DND-41 (cell line): ENCODE data around the gene CERS2.

ENCODE experiments used
- ATAC-seq: fragments of 200-7000 bp; cut with Tn5 transposase; 3 replicates; pipeline ENCODE4 v1.9.1; 2021; ENCODE audit warnings: low read depth; ENCODE audit not compliant: insufficient read depth
- DNase-seq: peaks from one replicate; pipeline ENCODE4 v3.0.0-alpha.2; 2020
- H2AFZ ChIP-seq: 2 replicates; pipeline ENCODE4 v1.6.0; 2012; ENCODE audit warnings: low read depth, low read length
- H3K27ac ChIP-seq: 2 replicates; pipeline ENCODE4 v1.5.1; 2012; ENCODE audit warnings: low read length, inconsistent platforms
- H3K27me3 ChIP-seq: fragments of 200-600 bp; sonication (generic); 2 replicates; pipeline ENCODE4 v1.6.0; 2012; ENCODE audit warnings: low read length, mild to moderate bottlenecking, inconsistent platforms; ENCODE audit not compliant: insufficient read depth, poor library complexity
- H3K36me3 ChIP-seq: 2 replicates; pipeline ENCODE4 v1.5.1; 2012; ENCODE audit warnings: low read length, inconsistent platforms; ENCODE audit not compliant: insufficient read depth
- H3K4me1 ChIP-seq: 2 replicates; pipeline ENCODE4 v1.5.1; 2012; ENCODE audit warnings: mild to moderate bottlenecking, low read length; ENCODE audit not compliant: insufficient read depth
- H3K4me2 ChIP-seq: 2 replicates; pipeline ENCODE4 v1.6.0; 2012; ENCODE audit warnings: mild to moderate bottlenecking, moderate library complexity, low read length, inconsistent platforms; ENCODE audit not compliant: insufficient read depth
- H3K4me3 ChIP-seq, 2 experiments: fragments of 200-600 bp in 1 of 2; shearing (Covaris generic) in 1 of 2; 2 replicates each; pipeline ENCODE4 v1.5.1; 2012 to 2016; ENCODE audit warnings: inconsistent platforms in 2 of 2, low read length in 2 of 2, mild to moderate bottlenecking in 2 of 2, low read depth in 1 of 2, moderate library complexity in 1 of 2
- H3K79me2 ChIP-seq: 2 replicates; pipeline ENCODE4 v1.6.0; 2012; ENCODE audit warnings: low read length, inconsistent platforms; ENCODE audit not compliant: insufficient read depth
- H3K9ac ChIP-seq: 2 replicates; pipeline ENCODE4 v1.6.0; 2012; ENCODE audit warnings: low read depth, mild to moderate bottlenecking, inconsistent platforms, low read length, moderate library complexity
- H3K9me3 ChIP-seq: 2 replicates; pipeline ENCODE4 v1.5.1; 2012; ENCODE audit warnings: low read length, moderate library complexity, mild to moderate bottlenecking, inconsistent platforms; ENCODE audit not compliant: insufficient read depth, severe bottlenecking
- H4K20me1 ChIP-seq: 2 replicates; pipeline ENCODE4 v1.6.0; 2012; ENCODE audit warnings: low read length; ENCODE audit not compliant: insufficient read depth
- CTCF ChIP-seq: IDR thresholded peaks from 2 replicates; pipeline ENCODE4 v1.5.1; 2012; ENCODE audit warnings: borderline replicate concordance, low read length, moderate library complexity, mild to moderate bottlenecking; ENCODE audit not compliant: poor library complexity, severe bottlenecking; ENCODE audit errors: extremely low read depth
- EZH2 ChIP-seq: IDR thresholded peaks from 3 replicates; pipeline ENCODE4 v1.6.1; 2012; ENCODE audit warnings: borderline replicate concordance, low read depth, mild to moderate bottlenecking, moderate library complexity, low read length, inconsistent platforms; ENCODE audit not compliant: severe bottlenecking

CERS2 gene

GRCh38 chr1:150985179-150985825, 10.7 kb upstream of the CERS2 start:
- Histone ChIP-seq H4K20me1 (no peaks in the 10 kb centered on the region), H3K27ac (no peak overlapping the region), H3K9ac (no peak overlapping the region), H3K4me1 (peaks cover 9% of the 10 kb centered on the region), H3K79me2 (no peaks in the 10 kb centered on the region), H3K9me3 (no peaks in the 10 kb centered on the region), H3K4me2 (no peak overlapping the region), H2AFZ (no peak overlapping the region), H3K27me3 (no peaks in the 10 kb centered on the region), H3K4me3 (no peak overlapping the region), H3K36me3 (no peaks in the 10 kb centered on the region)
- ATAC-seq = no peak
- DNase-seq = no peak
- TF ChIP-seq CTCF = no peak
- no peak for TF ChIP-seq EZH2

DNA sequence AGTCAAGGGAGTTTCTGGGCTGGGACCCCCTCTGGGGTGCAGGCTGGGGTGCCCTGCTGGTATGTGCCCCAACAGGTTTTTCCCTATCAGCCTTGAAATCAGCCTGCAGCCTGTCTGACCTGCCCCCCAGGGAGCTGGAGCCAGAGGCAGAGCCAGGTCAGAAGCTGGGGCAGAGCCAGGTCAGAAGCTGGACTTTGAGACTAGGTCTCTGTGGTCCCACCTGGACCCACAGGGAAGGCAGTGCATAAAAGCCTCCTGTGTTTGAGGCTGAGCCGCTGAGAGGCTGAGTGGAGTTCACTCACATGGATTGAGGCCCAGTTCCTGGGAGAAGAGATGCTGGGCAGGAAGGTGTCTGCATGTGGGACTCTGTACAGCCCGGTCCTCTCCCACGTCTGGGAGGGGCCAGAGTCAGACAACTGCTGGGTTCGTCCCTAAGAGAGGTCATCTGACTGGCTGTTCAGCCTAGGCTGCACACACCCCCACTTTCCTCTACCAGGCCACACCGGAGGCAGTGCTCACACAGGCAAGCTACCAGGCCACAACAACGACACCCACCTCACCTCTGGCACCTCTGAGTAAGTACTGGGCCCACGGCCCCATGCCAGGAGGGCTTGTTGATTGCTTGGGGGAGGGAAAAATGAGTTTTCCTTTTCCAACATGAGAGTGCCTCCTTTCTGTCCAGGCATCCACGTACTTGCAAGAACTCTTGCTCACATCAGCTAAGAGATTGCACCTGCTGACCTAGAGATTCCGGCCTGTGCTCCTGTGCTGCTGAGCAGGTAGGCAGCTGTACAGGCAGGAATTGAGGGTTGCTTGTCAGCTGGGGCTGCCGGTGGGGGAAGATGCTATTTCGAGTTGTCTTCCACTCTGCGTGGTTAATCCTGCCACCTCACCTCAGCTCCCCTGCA, 7.4 kb upstream of the CERS2 start, which contains the start of gene ANXA9:
Gene ANXA9 (plus strand): TSS at position 488 of the 908 bp plus-strand sequence. CDS start 814 bp downstream, outside the sequence.
- Histone ChIP-seq H3K4me1 (peaks cover 24% of the 10 kb centered on the region), H3K4me3 (no peak within 1 kb of the TSS), H3K9me3 (no peaks in the 10 kb centered on the region), H4K20me1 (no peaks in the 10 kb centered on the region), H3K9ac (no peak within 1 kb of the TSS), H2AFZ (no peak within 1 kb of the TSS), H3K27ac (no peak within 1 kb of the TSS), H3K4me2 (no peak within 1 kb of the TSS), H3K79me2 (no peaks in the 10 kb centered on the region), H3K27me3 (no peaks in the 10 kb centered on the region), H3K36me3 (no peaks in the 10 kb centered on the region)
- TF ChIP-seq CTCF (no peak), EZH2 (no peak)
- no peak for ATAC-seq
- DNase-seq = no peak

- no peak overlapping the region for H3K4me2 ChIP-seq
- TF ChIP-seq CTCF (no peak), EZH2 (no peak)
- no peaks in the 10 kb centered on the region for H4K20me1 ChIP-seq
- H3K27me3 ChIP-seq = no peaks in the 10 kb centered on the region
- H3K9me3 ChIP-seq = no peaks in the 10 kb centered on the region
- no peak overlapping the region for H2AFZ ChIP-seq
- no peaks in the 10 kb centered on the region for H3K79me2 ChIP-seq
- H3K27ac ChIP-seq = no peak overlapping the region
- H3K4me3 ChIP-seq = no peak overlapping the region
- peaks cover 24% of the 10 kb centered on the region for H3K4me1 ChIP-seq
- H3K9ac ChIP-seq = no peak overlapping the region
- DNase-seq (peak; percentile 64), ATAC-seq (peak; percentile 64)
- no peaks in the 10 kb centered on the region for H3K36me3 ChIP-seq
Observed at GRCh38 chr1:150981177-150981804, 6.7 kb upstream of the CERS2 start.
